Osteocyte (in vitro differentiated cells): ENCODE measurements around the gene FAM131A. TPM values are rescaled to one million over a fixed set of nuclear protein-coding genes. Genes with fewer than 3 reads are reported as not detected.

Source experiments
- DNase-seq: peaks from one replicate; pipeline ENCODE4 v3.0.0; 2021; ENCODE audit warnings: mixed read lengths; ENCODE audit not compliant: unreplicated experiment; ENCODE audit errors: extremely low spot score
- H3K27ac Mint-ChIP-seq: one replicate; pipeline ENCODE4 v1.8.0; 2021; ENCODE audit warnings: mild to moderate bottlenecking, mixed read lengths; ENCODE audit not compliant: unreplicated experiment
- H3K27me3 Mint-ChIP-seq: one replicate; pipeline ENCODE4 v1.8.0; 2021; ENCODE audit warnings: mixed read lengths; ENCODE audit not compliant: unreplicated experiment
- H3K36me3 Mint-ChIP-seq: one replicate; pipeline ENCODE4 v1.8.0; 2021; ENCODE audit warnings: mixed read lengths; ENCODE audit not compliant: unreplicated experiment
- H3K4me1 Mint-ChIP-seq: one replicate; pipeline ENCODE4 v1.8.0; 2021; ENCODE audit warnings: mixed read lengths; ENCODE audit not compliant: unreplicated experiment
- H3K4me3 Mint-ChIP-seq: one replicate; pipeline ENCODE4 v1.8.0; 2021; ENCODE audit warnings: mild to moderate bottlenecking, moderate library complexity, mixed read lengths; ENCODE audit not compliant: unreplicated experiment
- H3K9me3 Mint-ChIP-seq: one replicate; pipeline ENCODE4 v1.8.0; 2021; ENCODE audit warnings: mixed read lengths; ENCODE audit not compliant: unreplicated experiment
- CTCF ChIP-seq: fragments of 200-600 bp; sonication (generic); IDR thresholded peaks from 2 replicates; pipeline ENCODE4 v1.5.0; 2021; ENCODE audit warnings: antibody characterized with exemption, mild to moderate bottlenecking, moderate library complexity
- total RNA-seq: library from RNA; stranded (reverse); gene quantifications from 2 replicates; pipeline ENCODE4 v1.2.1, GENCODE V29; 2021

FAM131A gene
- total RNA-seq, 1 donor from 2014 or later, result 11.3 TPM

GRCh38 chr3:184346480-184347190 lies 9.2 kb downstream of the FAM131A start:
- no peak overlapping the region for H3K27ac Mint-ChIP-seq
- peaks cover 36% of the 10 kb centered on the region for H3K4me1 Mint-ChIP-seq
- DNase-seq, result no peak
- no peaks in the 10 kb centered on the region for H3K27me3 Mint-ChIP-seq
- TF ChIP-seq CTCF, result no peak
- H3K9me3 Mint-ChIP-seq, result no peaks in the 10 kb centered on the region
- H3K36me3 Mint-ChIP-seq, result peaks cover 11% of the 10 kb centered on the region
- H3K4me3 Mint-ChIP-seq, result no peak overlapping the region

GRCh38 chr3:184347321-184348056 lies 10.1 kb downstream of the FAM131A start:
- H3K27me3 Mint-ChIP-seq, result no peaks in the 10 kb centered on the region
- H3K36me3 Mint-ChIP-seq, result peaks cover 13% of the 10 kb centered on the region
- DNase-seq, result no peak
- H3K4me3 Mint-ChIP-seq, result no peak overlapping the region
- peaks cover 43% of the 10 kb centered on the region for H3K4me1 Mint-ChIP-seq
- TF ChIP-seq CTCF, result no peak
- no peak overlapping the region for H3K27ac Mint-ChIP-seq
- no peaks in the 10 kb centered on the region for H3K9me3 Mint-ChIP-seq

GRCh38 chr3:184348057-184348382 lies 10.6 kb downstream of the FAM131A start:
- no peak overlapping the region for H3K27ac Mint-ChIP-seq
- no peak for DNase-seq
- H3K27me3 Mint-ChIP-seq, result no peaks in the 10 kb centered on the region
- TF ChIP-seq CTCF, result no peak
- H3K9me3 Mint-ChIP-seq, result no peaks in the 10 kb centered on the region
- H3K4me1 Mint-ChIP-seq, result peaks cover 38% of the 10 kb centered on the region
- no peak overlapping the region for H3K4me3 Mint-ChIP-seq
- H3K36me3 Mint-ChIP-seq, result peaks cover 12% of the 10 kb centered on the region

GRCh38 chr3:184349563-184350470 lies 12.4 kb downstream of the FAM131A start:
- Mint-ChIP-seq H3K36me3 (peaks cover 12% of the 10 kb centered on the region), H3K9me3 (no peaks in the 10 kb centered on the region), H3K4me3 (no peak overlapping the region), H3K4me1 (peaks cover 27% of the 10 kb centered on the region), H3K27ac (no peak overlapping the region), H3K27me3 (no peaks in the 10 kb centered on the region)
- no peak for DNase-seq
- no peak for TF ChIP-seq CTCF
